Fibroblast of the aortic adventitia (primary cell): ENCODE results near the gene CAVIN1. TPM values are rescaled to one million over a fixed set of nuclear protein-coding genes. Genes with fewer than 3 reads are reported as not detected.

Experiments
- DNase-seq: peaks from one replicate; pipeline ENCODE4 v3.0.0-alpha.2; 2010; ENCODE audit warnings: low read depth
- H3K4me3 ChIP-seq: 2 replicates; pipeline ENCODE4 v1.5.1; 2011; ENCODE audit warnings: low read depth, mild to moderate bottlenecking, control low read depth, low read length, moderate library complexity
- CTCF ChIP-seq: IDR thresholded peaks from 2 replicates; pipeline ENCODE4 v1.5.1; 2011; ENCODE audit warnings: mild to moderate bottlenecking, low read length, control low read depth, inconsistent platforms; ENCODE audit not compliant: insufficient read depth
- total RNA-seq: library from RNA; depleted of rRNA; stranded (reverse); fragments of >200 nt; gene quantifications from 2 replicates; pipeline ENCODE4 v1.2.3, GENCODE V29; 2012; ENCODE audit warnings: low replicate concordance

The CAVIN1 gene
- total RNA-seq, 1 donor, result 721 TPM

GRCh38 chr17:42386777-42387657, 36.0 kb downstream of the CAVIN1 start:
- no peak for TF ChIP-seq CTCF
- H3K4me3 ChIP-seq, result peak overlapping the region; percentile 93
- DNase-seq, result peak; percentile 86

DNA sequence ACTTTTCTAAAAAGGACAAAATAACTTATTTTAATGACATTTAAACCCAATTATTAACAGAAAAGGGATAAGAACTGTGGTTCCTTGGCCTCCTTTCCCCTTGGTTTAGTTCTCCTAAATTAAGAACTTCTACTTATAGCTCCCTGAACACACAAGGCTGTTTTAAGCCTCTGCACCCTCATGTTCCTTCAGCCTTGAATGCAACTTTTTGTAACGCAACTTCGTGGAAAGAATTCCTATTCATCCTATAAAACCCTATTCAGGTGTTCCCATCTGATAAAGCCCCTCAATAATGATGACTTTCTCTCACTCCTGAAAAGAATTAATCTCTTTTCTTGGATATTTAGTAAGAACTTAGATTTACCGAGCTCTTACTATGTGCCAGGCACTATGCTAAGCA, 41.2 kb downstream of the CAVIN1 start:
- no peak overlapping the region for H3K4me3 ChIP-seq
- no peak for TF ChIP-seq CTCF
- no peak for DNase-seq

- DNase-seq, result no peak
- H3K4me3 ChIP-seq, result no peak overlapping the region
- no peak for TF ChIP-seq CTCF
Measured at GRCh38 chr17:42380935-42381334, 42.1 kb downstream of the CAVIN1 start.

DNA sequence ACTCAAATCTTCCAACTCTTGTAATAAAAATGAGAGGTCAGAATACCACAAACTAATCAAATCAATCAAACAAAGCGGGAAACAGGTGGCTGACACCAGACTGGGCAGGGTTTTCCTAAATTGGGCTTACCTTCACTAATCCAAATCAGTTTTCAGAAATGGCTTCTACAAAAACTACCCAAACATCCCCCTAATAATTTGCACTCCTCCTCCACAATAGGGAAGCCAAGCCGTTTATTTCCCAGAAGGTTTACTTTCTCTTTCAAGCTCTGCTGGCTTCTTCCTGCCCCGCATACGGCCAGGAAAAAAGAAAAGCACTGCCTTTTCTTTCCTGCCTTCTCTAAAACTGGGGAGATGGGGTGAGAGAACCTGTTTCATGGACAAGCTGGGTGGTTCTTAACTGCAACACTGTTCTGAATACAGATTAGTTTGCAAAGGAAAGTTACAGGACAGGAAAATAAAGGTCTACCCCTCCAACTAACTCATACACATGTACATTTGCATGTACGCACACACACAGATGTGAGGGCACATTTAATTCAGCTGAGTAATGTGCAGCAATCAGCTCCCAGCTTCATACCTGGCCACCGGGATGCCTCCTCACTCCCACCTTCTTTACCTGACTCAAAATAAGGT, 44.0 kb downstream of the CAVIN1 start:
- DNase-seq, result peak; percentile 54
- peak overlapping the region; percentile 57 for H3K4me3 ChIP-seq
- no peak for TF ChIP-seq CTCF

DNA sequence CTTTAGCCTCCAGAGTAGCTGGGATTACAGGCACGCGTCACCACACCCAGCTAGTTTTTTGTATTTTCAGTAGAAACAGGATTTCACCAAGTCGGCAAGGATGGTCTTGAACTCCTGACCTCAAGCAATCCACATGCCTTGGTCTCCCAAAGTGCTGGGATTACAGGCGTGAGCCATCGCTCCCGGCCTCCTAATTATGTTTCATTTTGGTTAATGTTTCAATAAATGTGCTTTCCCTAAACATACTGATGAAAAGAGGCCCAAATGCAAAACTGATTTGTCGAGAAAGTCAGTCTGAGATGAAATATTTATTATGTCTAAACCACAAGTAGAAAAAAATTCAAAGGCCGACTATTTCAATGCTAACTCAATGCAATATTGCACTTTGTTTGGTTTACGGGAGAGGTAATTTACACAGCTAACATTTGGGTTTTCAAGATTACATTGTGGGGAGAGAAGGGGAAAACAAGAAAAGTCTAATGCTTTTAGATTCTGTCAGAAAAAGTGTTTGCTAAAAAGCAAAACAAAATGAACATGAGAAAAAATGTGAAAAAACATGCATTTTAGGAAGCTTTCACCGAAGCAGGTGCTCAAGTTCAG, 44.6 kb downstream of the CAVIN1 start:
- H3K4me3 ChIP-seq, result peak overlapping the region; percentile 57
- no peak for TF ChIP-seq CTCF
- no peak for DNase-seq

DNA sequence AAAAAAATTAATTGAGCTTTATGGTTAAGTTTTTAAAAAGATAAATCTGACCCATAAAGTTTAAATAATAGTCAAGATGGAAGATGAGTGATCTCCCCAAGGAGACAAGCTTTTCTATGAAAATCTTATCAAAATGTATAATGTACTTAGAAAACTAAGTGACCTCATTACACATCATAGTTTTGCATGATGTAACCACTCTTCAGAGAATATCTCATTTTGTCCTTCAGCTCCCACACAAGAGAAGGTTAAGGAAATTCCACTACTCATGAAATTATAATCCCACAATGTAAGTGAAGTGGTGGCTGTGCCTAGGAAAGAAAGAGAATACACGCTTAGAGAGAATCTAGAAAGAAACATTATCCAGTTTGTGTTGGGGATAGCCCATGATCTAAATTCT, 49.2 kb downstream of the CAVIN1 start:
- no peak overlapping the region for H3K4me3 ChIP-seq
- DNase-seq, result no peak
- no peak for TF ChIP-seq CTCF
